K562 (cell line): Measurements from ENCODE around the gene KDM4C.

Experiments used
- BCL6 ChIP-seq: fragments of 250-450 bp; sonication (Bioruptor Pico); IDR thresholded peaks from 2 replicates; pipeline ENCODE4 v1.4.0; 2020
- EP400 ChIP-seq: fragments of 450-650 bp; IDR thresholded peaks from 2 replicates; pipeline ENCODE4 v1.6.1; 2017; ENCODE audit warnings: antibody characterized with exemption, mild to moderate bottlenecking, moderate library complexity
- LARP7 ChIP-seq: fragments of 450-650 bp; IDR thresholded peaks from 2 replicates; pipeline ENCODE4 v1.6.1; 2016
- MAFG ChIP-seq: fragments of 450-650 bp; conservative IDR thresholded peaks from 2 replicates; pipeline ENCODE4 v1.6.1; 2016; ENCODE audit warnings: missing genetic modification characterization, missing compliant biosample characterization
- PHF20 ChIP-seq: fragments of 450-650 bp; IDR thresholded peaks from 2 replicates; pipeline ENCODE4 v1.6.1; 2018; ENCODE audit not compliant: partially characterized antibody
- PHF8 ChIP-seq: fragments of 200-600 bp; sonication (generic); IDR thresholded peaks from 2 replicates; pipeline ENCODE4 v1.6.1; 2012; ENCODE audit warnings: mixed run types, mild to moderate bottlenecking, inconsistent platforms, low read length, moderate library complexity, borderline replicate concordance
- SMARCA5 ChIP-seq: fragments of 450-650 bp; IDR thresholded peaks from 2 replicates; pipeline ENCODE4 v1.6.1; 2016
- ZBTB7A ChIP-seq: IDR thresholded peaks from 2 replicates; pipeline ENCODE4 v1.6.1; 2011; ENCODE audit warnings: low read depth, mild to moderate bottlenecking, low read length, moderate library complexity, borderline replicate concordance; ENCODE audit not compliant: control insufficient read depth
- ZNF263 ChIP-seq: sonication (generic); formaldehyde crosslinking; IDR thresholded peaks from 2 replicates; pipeline ENCODE4 v1.8.0; 2022; ENCODE audit warnings: mild to moderate bottlenecking, missing genetic modification reagents, borderline replicate concordance
- ZNF274 ChIP-seq: IDR thresholded peaks from 2 replicates; pipeline ENCODE4 v1.6.1; 2011; ENCODE audit warnings: low read depth, mild to moderate bottlenecking, low read length, moderate library complexity, borderline replicate concordance
- TF ChIP-seq, protein P1 (sequence below), 3 experiments: IDR thresholded peaks in 2 of 3; conservative IDR thresholded peaks in 1 of 3; 2 replicates each; pipeline ENCODE4 v1.5.1; 2011 to 2012; ENCODE audit warnings: low read length in 3 of 3, mild to moderate bottlenecking in 3 of 3, control low read depth in 2 of 3, improper control_type of control experiment in 1 of 3, inconsistent platforms in 1 of 3, low read depth in 1 of 3, mixed read lengths in 1 of 3, moderate library complexity in 1 of 3; ENCODE audit not compliant: insufficient read depth in 2 of 3
- TF ChIP-seq, protein P2 (sequence below): IDR thresholded peaks from 3 replicates; pipeline ENCODE4 v1.6.1; 2011; ENCODE audit warnings: borderline replicate concordance, mild to moderate bottlenecking; ENCODE audit not compliant: insufficient read length, insufficient read depth
- TF ChIP-seq, protein P3 (sequence below): sonication (generic); formaldehyde crosslinking; IDR thresholded peaks from 2 replicates; pipeline ENCODE4 v1.9.0; 2022; ENCODE audit warnings: mild to moderate bottlenecking, missing genetic modification reagents

DNA sequence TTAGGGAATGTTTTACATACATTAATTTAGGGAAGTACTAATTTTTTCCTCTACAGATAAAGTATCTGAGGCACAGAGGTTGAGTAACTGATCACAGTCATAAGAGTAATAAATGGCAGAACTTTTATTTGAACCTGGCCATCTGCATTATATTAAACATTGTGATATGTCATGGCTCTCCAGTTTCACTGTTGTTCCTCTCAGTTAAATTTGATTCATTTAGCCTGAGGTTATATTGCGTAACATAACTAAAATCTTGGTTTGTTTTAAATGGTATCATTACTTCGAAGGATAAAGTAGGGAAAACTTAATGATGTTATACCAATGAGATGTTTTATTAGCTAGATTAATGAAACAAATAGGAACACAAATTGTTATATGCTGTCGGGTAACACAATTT is 284.4 kb downstream of the KDM4C start:
- TF ChIP-seq LARP7 = no peak
- no peak for TF ChIP-seq EP400
- TF ChIP-seq ZBTB7A = no peak
- TF ChIP-seq, protein P1, sequence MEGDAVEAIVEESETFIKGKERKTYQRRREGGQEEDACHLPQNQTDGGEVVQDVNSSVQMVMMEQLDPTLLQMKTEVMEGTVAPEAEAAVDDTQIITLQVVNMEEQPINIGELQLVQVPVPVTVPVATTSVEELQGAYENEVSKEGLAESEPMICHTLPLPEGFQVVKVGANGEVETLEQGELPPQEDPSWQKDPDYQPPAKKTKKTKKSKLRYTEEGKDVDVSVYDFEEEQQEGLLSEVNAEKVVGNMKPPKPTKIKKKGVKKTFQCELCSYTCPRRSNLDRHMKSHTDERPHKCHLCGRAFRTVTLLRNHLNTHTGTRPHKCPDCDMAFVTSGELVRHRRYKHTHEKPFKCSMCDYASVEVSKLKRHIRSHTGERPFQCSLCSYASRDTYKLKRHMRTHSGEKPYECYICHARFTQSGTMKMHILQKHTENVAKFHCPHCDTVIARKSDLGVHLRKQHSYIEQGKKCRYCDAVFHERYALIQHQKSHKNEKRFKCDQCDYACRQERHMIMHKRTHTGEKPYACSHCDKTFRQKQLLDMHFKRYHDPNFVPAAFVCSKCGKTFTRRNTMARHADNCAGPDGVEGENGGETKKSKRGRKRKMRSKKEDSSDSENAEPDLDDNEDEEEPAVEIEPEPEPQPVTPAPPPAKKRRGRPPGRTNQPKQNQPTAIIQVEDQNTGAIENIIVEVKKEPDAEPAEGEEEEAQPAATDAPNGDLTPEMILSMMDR (IDR thresholded peaks at IDR 0.05 in 2 of 3, conservative IDR thresholded peaks at IDR 0.05 in 1 of 3; ENCODE audit: insufficient read depth in 2 of 3, low read depth in 1 of 3, low read length in 3 of 3) = no peak
- TF ChIP-seq, protein P2, sequence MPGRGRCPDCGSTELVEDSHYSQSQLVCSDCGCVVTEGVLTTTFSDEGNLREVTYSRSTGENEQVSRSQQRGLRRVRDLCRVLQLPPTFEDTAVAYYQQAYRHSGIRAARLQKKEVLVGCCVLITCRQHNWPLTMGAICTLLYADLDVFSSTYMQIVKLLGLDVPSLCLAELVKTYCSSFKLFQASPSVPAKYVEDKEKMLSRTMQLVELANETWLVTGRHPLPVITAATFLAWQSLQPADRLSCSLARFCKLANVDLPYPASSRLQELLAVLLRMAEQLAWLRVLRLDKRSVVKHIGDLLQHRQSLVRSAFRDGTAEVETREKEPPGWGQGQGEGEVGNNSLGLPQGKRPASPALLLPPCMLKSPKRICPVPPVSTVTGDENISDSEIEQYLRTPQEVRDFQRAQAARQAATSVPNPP = no peak
- no peak for TF ChIP-seq PHF8
- TF ChIP-seq ZNF263 (CRISPR knock-in tag) = no peak
- TF ChIP-seq MAFG (tag) = no peak
- TF ChIP-seq BCL6 (CRISPR knock-in tag) = no peak
- TF ChIP-seq, protein P3, sequence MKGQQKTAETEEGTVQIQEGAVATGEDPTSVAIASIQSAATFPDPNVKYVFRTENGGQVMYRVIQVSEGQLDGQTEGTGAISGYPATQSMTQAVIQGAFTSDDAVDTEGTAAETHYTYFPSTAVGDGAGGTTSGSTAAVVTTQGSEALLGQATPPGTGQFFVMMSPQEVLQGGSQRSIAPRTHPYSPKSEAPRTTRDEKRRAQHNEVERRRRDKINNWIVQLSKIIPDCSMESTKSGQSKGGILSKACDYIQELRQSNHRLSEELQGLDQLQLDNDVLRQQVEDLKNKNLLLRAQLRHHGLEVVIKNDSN (CRISPR knock-in tag) = no peak
- no peak for TF ChIP-seq PHF20
- no peak for TF ChIP-seq SMARCA5
- no peak for TF ChIP-seq ZNF274
